OCI-LY7 (cell line): ENCODE results near the gene CPHXL2.

Experiments
- CTCF ChIP-seq: fragments of 200-600 bp; sonication (generic); conservative IDR thresholded peaks from 2 replicates; pipeline ENCODE4 v1.5.1; 2014; ENCODE audit warnings: mild to moderate bottlenecking, antibody characterized with exemption, low read length, moderate library complexity, mixed read lengths
- EZH2phosphoT487 ChIP-seq: fragments of 200-600 bp; sonication (generic); IDR thresholded peaks from 2 replicates; pipeline ENCODE4 v1.6.1; 2018; ENCODE audit warnings: low read depth, borderline replicate concordance, mild to moderate bottlenecking, mixed run types, antibody characterized with exemption, low read length, moderate library complexity, mixed read lengths

- no peak for TF ChIP-seq CTCF
- no peak for TF ChIP-seq EZH2phosphoT487
These were observed 41.8 kb downstream of the CPHXL2 start for GRCh38 chr16:75635036-75635435.
